ENCODE data around the gene BAHCC1. TPM values are rescaled to one million over a fixed set of nuclear protein-coding genes. Genes with fewer than 3 reads are reported as not detected.

Gene BAHCC1
- total and polyA plus RNA-seq, 2 donors from 2014 or later: 2.6 to 20.5 TPM

DNA sequence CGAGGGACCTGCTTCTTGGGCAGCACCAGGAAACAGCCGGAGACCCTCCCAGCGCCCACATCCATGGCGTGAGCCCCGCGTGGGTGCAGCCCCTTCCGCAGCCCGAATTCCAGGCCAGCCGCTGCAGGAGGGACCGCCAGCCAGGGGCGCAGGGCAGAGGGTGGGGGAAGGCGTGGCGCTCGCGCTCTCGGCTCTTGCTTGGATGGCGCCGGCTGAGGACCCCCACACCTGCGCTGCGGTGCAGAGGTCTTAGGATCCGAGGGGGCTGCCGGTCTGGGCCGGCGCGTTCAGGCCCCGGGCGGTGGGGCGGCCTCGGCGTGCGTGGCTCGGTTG is 88.6 kb downstream of the BAHCC1 start:
- H3K36me3 ChIP-seq (ENCODE audit: control insufficient read depth in 2 of 3, insufficient read depth in 3 of 3, low read length in 3 of 3): no peaks in the 10 kb centered on the region
- peaks cover 0 to 18% (median 4%) of the 10 kb centered on the region in 3 donors for H3K4me1 ChIP-seq (ENCODE audit: control insufficient read depth in 2 of 3, insufficient read depth in 2 of 3, low read depth in 1 of 3, low read length in 3 of 3)
- no peaks in the 10 kb centered on the region for H3K27me3 ChIP-seq (ENCODE audit: control insufficient read depth, insufficient read depth, low read length)
- H3K9ac ChIP-seq (ENCODE audit: low read length in 3 of 3): no peak overlapping the region
- DNase-seq (peak in 2 of 5 donors; percentile 33 to 76), FAIRE-seq (no peak)
- peak overlapping the region in 2 of 3 donors; percentile 20 to 55 for H3K4me3 ChIP-seq (ENCODE audit: low read length in 3 of 3)
- intact Hi-C loops (cut with DNase I): loop anchor here (10.0 kb wide), 1 partner anchor 229 kb away; no protein-coding TSS in a partner anchor
- TF ChIP-seq, protein P1, sequence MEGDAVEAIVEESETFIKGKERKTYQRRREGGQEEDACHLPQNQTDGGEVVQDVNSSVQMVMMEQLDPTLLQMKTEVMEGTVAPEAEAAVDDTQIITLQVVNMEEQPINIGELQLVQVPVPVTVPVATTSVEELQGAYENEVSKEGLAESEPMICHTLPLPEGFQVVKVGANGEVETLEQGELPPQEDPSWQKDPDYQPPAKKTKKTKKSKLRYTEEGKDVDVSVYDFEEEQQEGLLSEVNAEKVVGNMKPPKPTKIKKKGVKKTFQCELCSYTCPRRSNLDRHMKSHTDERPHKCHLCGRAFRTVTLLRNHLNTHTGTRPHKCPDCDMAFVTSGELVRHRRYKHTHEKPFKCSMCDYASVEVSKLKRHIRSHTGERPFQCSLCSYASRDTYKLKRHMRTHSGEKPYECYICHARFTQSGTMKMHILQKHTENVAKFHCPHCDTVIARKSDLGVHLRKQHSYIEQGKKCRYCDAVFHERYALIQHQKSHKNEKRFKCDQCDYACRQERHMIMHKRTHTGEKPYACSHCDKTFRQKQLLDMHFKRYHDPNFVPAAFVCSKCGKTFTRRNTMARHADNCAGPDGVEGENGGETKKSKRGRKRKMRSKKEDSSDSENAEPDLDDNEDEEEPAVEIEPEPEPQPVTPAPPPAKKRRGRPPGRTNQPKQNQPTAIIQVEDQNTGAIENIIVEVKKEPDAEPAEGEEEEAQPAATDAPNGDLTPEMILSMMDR (IDR thresholded peaks at IDR 0.05; ENCODE audit: borderline replicate concordance, extremely low read depth, insufficient read depth): no peak
- H3K27ac ChIP-seq (ENCODE audit: low read depth in 2 of 2, low read length in 2 of 2): no peak overlapping the region
- H3K9me3 ChIP-seq (ENCODE audit: control insufficient read depth in 2 of 3, insufficient read depth in 1 of 3, low read length in 3 of 3): no peaks in the 10 kb centered on the region

DNA sequence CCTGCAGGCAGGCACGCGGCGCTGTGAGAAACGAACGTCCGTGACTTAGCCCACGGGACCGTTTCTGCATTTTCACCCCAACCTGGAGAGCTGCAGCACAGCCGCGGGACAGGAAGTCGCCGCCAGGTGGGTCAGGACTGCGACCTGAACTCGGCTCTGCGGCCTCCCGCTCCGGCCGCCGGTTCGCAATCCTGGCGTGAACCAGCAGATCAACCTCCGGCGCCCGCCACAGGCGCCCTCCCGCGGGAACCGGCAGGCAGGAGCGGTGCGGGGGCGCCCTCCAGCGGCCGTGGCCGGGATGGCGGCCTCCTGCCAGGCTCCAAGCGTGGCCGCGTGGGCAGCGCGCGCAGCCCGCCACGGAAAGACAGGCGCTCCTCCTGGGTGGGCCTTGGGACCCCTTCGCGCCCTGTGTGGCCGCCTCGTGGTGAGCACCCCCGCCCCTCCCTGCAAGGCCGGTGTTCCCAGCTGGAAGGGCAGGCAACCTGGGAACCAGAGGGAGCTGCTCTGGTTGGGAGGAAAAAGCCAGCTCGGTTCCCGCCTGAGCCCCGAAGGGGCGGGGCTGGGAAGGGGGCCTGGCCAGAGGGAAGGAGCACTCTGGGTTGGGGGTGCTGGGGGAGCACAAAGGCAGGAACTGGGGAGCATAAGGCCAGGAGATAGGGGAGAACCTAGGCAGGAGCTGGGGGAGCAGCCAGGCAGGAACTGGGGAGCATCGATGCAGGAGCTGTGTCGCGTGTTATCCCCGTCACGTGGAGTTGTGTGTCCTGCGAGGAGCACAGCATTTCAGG is 89.1 kb downstream of the BAHCC1 start:
- Histone ChIP-seq H3K9me3 (ENCODE audit: control insufficient read depth in 2 of 3, insufficient read depth in 1 of 3, low read length in 3 of 3) (no peaks in the 10 kb centered on the region), H3K27ac (ENCODE audit: low read depth in 2 of 2, low read length in 2 of 2) (no peak overlapping the region), H3K9ac (ENCODE audit: low read length in 3 of 3) (no peak overlapping the region), H3K4me1 (ENCODE audit: control insufficient read depth in 2 of 3, insufficient read depth in 2 of 3, low read depth in 1 of 3, low read length in 3 of 3) (peaks cover 0 to 18% (median 4%) of the 10 kb centered on the region in 3 donors), H3K4me3 (ENCODE audit: low read length in 3 of 3) (peak overlapping the region in 2 of 3 donors; percentile 20 to 55), H3K36me3 (ENCODE audit: control insufficient read depth in 2 of 3, insufficient read depth in 3 of 3, low read length in 3 of 3) (no peaks in the 10 kb centered on the region), H3K27me3 (ENCODE audit: control insufficient read depth, insufficient read depth, low read length) (no peaks in the 10 kb centered on the region)
- DNase-seq (peak; percentile 90 to 96 (median 93)), FAIRE-seq (no peak)
- intact Hi-C loops (cut with DNase I): loop anchor here (10.0 kb wide), 1 partner anchor 230 kb away; no protein-coding TSS in a partner anchor
- TF ChIP-seq, protein P1 (IDR thresholded peaks at IDR 0.05; ENCODE audit: borderline replicate concordance, extremely low read depth, insufficient read depth): peak; percentile 100

DNA sequence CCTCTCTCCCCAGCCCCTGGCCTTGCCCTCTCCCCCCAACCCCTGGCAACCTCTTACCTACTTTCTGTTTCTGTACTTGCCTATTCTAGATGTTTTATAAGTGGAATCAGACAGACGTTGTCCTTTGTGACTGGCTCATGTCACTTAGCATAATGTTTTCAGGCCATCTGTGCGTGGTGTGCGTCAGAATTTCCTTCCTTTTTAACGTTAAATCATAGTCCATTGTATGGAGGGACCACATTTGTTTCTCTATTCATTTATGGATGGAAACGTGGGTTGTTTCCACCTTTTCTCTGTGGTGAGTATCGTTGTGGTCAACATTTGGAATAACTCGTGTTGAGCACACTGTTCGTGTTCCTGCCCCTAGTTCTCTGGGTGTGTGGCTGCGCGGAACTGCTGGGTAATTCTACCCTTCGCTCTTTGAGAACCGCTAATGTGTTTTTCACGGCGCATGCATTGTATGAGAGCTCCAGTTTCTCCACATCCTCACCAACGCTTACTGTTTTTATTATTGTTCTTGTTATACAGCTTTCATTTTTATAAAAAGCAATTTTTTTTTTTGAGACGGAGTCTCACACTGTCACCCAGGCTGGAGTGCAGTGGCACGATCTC is 91.0 kb downstream of the BAHCC1 start:
- FAIRE-seq: no peak
- intact Hi-C loops (cut with DNase I): loop anchor here (10.0 kb wide), 1 partner anchor 232 kb away; no protein-coding TSS in a partner anchor
- peak in 1 of 5 donors; percentile 54 for DNase-seq

More for the DNA sequence above, 91.0 kb downstream of the BAHCC1 start:
- TF ChIP-seq, protein P1 (IDR thresholded peaks at IDR 0.05; ENCODE audit: borderline replicate concordance, extremely low read depth, insufficient read depth): no peak
- H3K27me3 ChIP-seq (ENCODE audit: control insufficient read depth, insufficient read depth, low read length): no peaks in the 10 kb centered on the region
- peaks cover 0 to 13% (median 4%) of the 10 kb centered on the region in 3 donors for H3K4me1 ChIP-seq (ENCODE audit: control insufficient read depth in 2 of 3, insufficient read depth in 2 of 3, low read depth in 1 of 3, low read length in 3 of 3)
- no peaks in the 10 kb centered on the region for H3K9me3 ChIP-seq (ENCODE audit: control insufficient read depth in 2 of 3, insufficient read depth in 1 of 3, low read length in 3 of 3)
- no peak overlapping the region for H3K9ac ChIP-seq (ENCODE audit: low read length in 3 of 3)
- no peaks in the 10 kb centered on the region for H3K36me3 ChIP-seq (ENCODE audit: control insufficient read depth in 2 of 3, insufficient read depth in 3 of 3, low read length in 3 of 3)
- no peak overlapping the region for H3K27ac ChIP-seq (ENCODE audit: low read depth in 2 of 2, low read length in 2 of 2)
- H3K4me3 ChIP-seq (ENCODE audit: low read length in 3 of 3): no peak overlapping the region
